GM13977 (cell line): ENCODE results near the gene TMEM25.

Experiments used
- DNase-seq: peaks from one replicate; pipeline ENCODE4 v3.0.0; 2012; ENCODE audit warnings: low spot score
- CTCF ChIP-seq: IDR thresholded peaks from 2 replicates; pipeline ENCODE4 v1.5.1; 2012; ENCODE audit warnings: mild to moderate bottlenecking, control low read depth; ENCODE audit not compliant: insufficient read depth; ENCODE audit errors: extremely low read depth, missing control alignments
- in situ Hi-C: fragments of 300-500 bp; cut with MboI; formaldehyde crosslinking; loops from one replicate; pipeline ENCODE4 v1.12.0; 2022; ENCODE audit warnings: low sequenced_read_pairs, low pct_unique_long_range_greater_than_20kb, mixed read lengths, inconsistent platforms; ENCODE audit not compliant: unreplicated experiment

Gene TMEM25

DNA sequence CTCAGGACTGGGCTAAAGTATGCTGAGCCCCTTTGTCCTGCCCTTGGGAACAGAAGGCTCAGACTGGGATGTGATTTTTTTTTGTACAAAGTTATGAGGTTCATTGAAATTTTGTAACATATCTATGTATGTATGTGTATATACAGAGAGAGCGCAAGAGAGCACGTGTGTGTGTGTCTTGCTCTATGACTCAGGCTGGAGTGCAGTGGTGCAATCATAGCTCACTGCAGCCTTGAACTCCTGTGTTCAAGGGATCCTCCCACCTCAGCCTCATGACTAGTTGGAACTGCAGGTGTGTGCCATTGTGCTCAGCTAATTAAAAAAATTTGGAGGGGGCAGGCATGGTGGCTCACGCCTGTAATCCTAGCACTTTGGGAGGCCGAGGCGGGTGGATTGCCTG is 5.7 kb downstream of the TMEM25 start:
- DNase-seq = no peak
- no peak for TF ChIP-seq CTCF
- in situ Hi-C loops = no loop called here

- DNase-seq = no peak
Observed at GRCh38 chr11:118537409-118537980, 6.5 kb downstream of the TMEM25 start.

GRCh38 chr11:118544010-118544646 is 13.1 kb downstream of the TMEM25 start:
- in situ Hi-C loops = no loop called here
- no peak for TF ChIP-seq CTCF
- no peak for DNase-seq

More at GRCh38 chr11:118537409-118537980, 6.5 kb downstream of the TMEM25 start:
- in situ Hi-C loops = no loop called here
- TF ChIP-seq CTCF = no peak

DNA sequence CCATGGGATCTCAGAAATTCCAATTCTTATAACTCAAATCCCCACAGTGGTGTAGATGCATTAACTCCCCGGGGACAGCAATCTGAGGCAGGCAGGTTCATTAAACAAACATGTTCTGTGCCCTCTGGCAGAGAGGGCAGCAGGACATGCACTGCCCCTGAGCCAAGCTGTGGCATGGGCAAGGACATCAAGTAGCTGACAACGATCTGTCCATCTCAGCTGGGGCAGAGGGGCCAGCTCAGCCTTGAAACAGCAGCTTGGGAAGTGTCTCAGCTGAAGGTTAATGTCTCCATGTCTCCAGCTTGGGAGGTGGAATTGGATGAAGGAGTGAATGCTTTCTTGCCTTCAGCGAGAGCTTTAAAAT is 13.6 kb downstream of the TMEM25 start:
- no peak for DNase-seq
- no peak for TF ChIP-seq CTCF

DNA sequence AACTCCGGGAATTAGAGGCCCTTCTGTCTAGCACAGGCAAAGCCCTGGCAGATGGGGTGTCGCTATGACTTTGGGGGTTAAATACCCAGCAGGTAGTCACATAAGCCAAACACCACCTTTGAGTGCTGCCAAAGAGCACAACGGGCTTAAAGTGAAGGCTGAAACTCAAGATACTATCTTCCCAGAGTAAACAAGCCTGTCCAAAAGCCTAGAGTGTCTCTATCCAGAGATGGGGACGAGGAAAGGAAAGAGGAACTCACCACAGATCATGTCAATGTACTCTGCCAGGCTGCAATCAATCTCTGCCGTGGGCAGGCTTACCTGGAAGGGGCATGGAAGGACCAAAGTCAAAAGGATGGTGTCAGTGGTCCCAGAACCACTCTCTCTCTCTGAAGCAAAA is 14.5 kb downstream of the TMEM25 start:
- DNase-seq = no peak
- in situ Hi-C loops = no loop called here
- TF ChIP-seq CTCF = no peak

More for the DNA sequence above, 13.6 kb downstream of the TMEM25 start:
- in situ Hi-C loops = no loop called here

- in situ Hi-C loops = no loop called here
- DNase-seq = no peak
- TF ChIP-seq CTCF = no peak
Observed at GRCh38 chr11:118547132-118547531, 16.1 kb downstream of the TMEM25 start.

GRCh38 chr11:118552341-118552740 is 21.3 kb downstream of the TMEM25 start:
- in situ Hi-C loops = no loop called here
- DNase-seq = no peak
- no peak for TF ChIP-seq CTCF
